Activated T-cell treated with anti-CD3 and anti-CD28 coated beads, Interleukin-2, amount 50 U/mL, for 4 hours (primary cell): Measurements from ENCODE around the gene PPP1R26. TPM values are rescaled to one million over a fixed set of nuclear protein-coding genes. Genes with fewer than 3 reads are reported as not detected.

ENCODE experiments used
- total RNA-seq, 3 donors: library from RNA; stranded (reverse); gene quantifications; one replicate each; pipeline ENCODE4 v1.2.1, GENCODE V29; 2021

PPP1R26 gene
- total RNA-seq, 3 donors from 2014 or later: 0.94 to 2.4 (median 1.2) TPM

Other genes starting within 250 kb of the PPP1R26 start
- 100 to 1,000 TPM in 1 of 3 donors, 10 to 100 TPM in 2; 85.3 to 110 (median 85.7) TPM for gene MRPS2, start 20.9 kb downstream of the PPP1R26 start, total RNA-seq
- not detected for gene LCN1, start 41.7 kb downstream of the PPP1R26 start, total RNA-seq
- gene OBP2A, start 66.3 kb downstream of the PPP1R26 start, total RNA-seq: not detected
- gene PAEP, start 82.0 kb downstream of the PPP1R26 start, total RNA-seq: not detected
- gene GLT6D1, start 159.8 kb downstream of the PPP1R26 start, total RNA-seq: not detected
- gene LCN9, start 183.5 kb downstream of the PPP1R26 start, total RNA-seq: not detected
- not detected for gene SOHLH1, start 219.7 kb downstream of the PPP1R26 start, total RNA-seq
- gene KCNT1, start 222.4 kb downstream of the PPP1R26 start, total RNA-seq: under 1 TPM in 1 of 3 donors, not detected in 2; 0.05 TPM